Brain pericyte (primary cell): Measurements from ENCODE around the gene UNC13B.
"Not testable (repeated sequence)": the region's sequence is repeated elsewhere in the genome, so short reads cannot be mapped to it uniquely, and the experiment has no call there.

Source experiments
- DNase-seq: peaks from one replicate; pipeline ENCODE4 v3.0.0-alpha.2; 2012; ENCODE audit warnings: low read depth, low spot score

UNC13B gene

GRCh38 chr9:35374910-35375309 is 213.1 kb downstream of the UNC13B start:
- DNase-seq, result no peak

GRCh38 chr9:35380039-35380438 is 218.2 kb downstream of the UNC13B start:
- no peak for DNase-seq

GRCh38 chr9:35380619-35381018 is 218.8 kb downstream of the UNC13B start:
- no peak for DNase-seq

- DNase-seq, result no peak
These were observed 223.2 kb downstream of the UNC13B start for GRCh38 chr9:35385042-35385441.

- DNase-seq, result no peak
These were observed 233.4 kb downstream of the UNC13B start for GRCh38 chr9:35395076-35395705.

- no peak for DNase-seq
These were observed 233.9 kb downstream of the UNC13B start for GRCh38 chr9:35395706-35396101.

- no peak for DNase-seq
These were observed 234.9 kb downstream of the UNC13B start for GRCh38 chr9:35396560-35397215.

GRCh38 chr9:35397216-35397698 is 235.4 kb downstream of the UNC13B start:
- DNase-seq, result no peak

GRCh38 chr9:35397923-35398322 is 236.1 kb downstream of the UNC13B start:
- no peak for DNase-seq

GRCh38 chr9:35398651-35399335 is 237.0 kb downstream of the UNC13B start:
- no peak for DNase-seq

GRCh38 chr9:35404865-35405264 is 243.1 kb downstream of the UNC13B start:
- no peak for DNase-seq

GRCh38 chr9:35406183-35406959 is 244.6 kb downstream of the UNC13B start:
- no peak for DNase-seq

GRCh38 chr9:35407846-35408245 is 246.0 kb downstream of the UNC13B start:
- DNase-seq, result no peak

- not testable (repeated sequence) for DNase-seq
These were observed 247.6 kb downstream of the UNC13B start for GRCh38 chr9:35409434-35409833.

GRCh38 chr9:35414889-35415288 is 253.1 kb downstream of the UNC13B start:
- no peak for DNase-seq

- no peak for DNase-seq
These were observed 253.7 kb downstream of the UNC13B start for GRCh38 chr9:35415402-35416097.

GRCh38 chr9:35416098-35416427 is 254.3 kb downstream of the UNC13B start:
- no peak for DNase-seq

GRCh38 chr9:35422346-35422745 is 260.5 kb downstream of the UNC13B start:
- no peak for DNase-seq

- no peak for DNase-seq
These were observed 260.9 kb downstream of the UNC13B start for GRCh38 chr9:35422753-35423152.

GRCh38 chr9:35423499-35423898 is 261.7 kb downstream of the UNC13B start:
- DNase-seq, result no peak
